Measurements from ENCODE around the gene RND1. TPM values are rescaled to one million over a fixed set of nuclear protein-coding genes. Genes with fewer than 3 reads are reported as not detected.

Gene RND1
- total and polyA plus RNA-seq, 2 donors (not counting 1 experiment from before 2014, with no cell fraction given): 0.08 to 0.17 TPM

- Histone ChIP-seq H3K27ac (ENCODE audit: insufficient read depth, low read length) (no peak overlapping the region), H2AFZ (ENCODE audit: low read length) (no peak overlapping the region), H3K9ac (ENCODE audit: insufficient read depth, low read length) (no peak overlapping the region), H3K4me3 (replicated peaks in 1 of 4; ENCODE audit: control extremely low read depth in 1 of 4, insufficient read depth in 1 of 4, low read depth in 3 of 4, low read length in 4 of 4) (no peak overlapping the region), H3K4me2 (ENCODE audit: extremely low read depth, insufficient read depth, low read length) (no peak overlapping the region), H3K4me1 (ENCODE audit: control insufficient read depth, extremely low read depth, insufficient read depth, low read length) (no peaks in the 10 kb centered on the region), H4K20me1 (ENCODE audit: control insufficient read depth, extremely low read depth, insufficient read depth, low read length) (no peaks in the 10 kb centered on the region), H3K79me2 (ENCODE audit: control insufficient read depth, insufficient read depth, low read length) (no peaks in the 10 kb centered on the region), H3K27me3 (ENCODE audit: control insufficient read depth, insufficient read depth, low read length) (no peaks in the 10 kb centered on the region), H3K36me3 (ENCODE audit: control insufficient read depth, insufficient read depth, low read length) (no peaks in the 10 kb centered on the region), H3K9me3 (ENCODE audit: control insufficient read depth, insufficient read depth, low read depth, low read length) (no peaks in the 10 kb centered on the region)
- no peak for TF ChIP-seq EZH2 (IDR thresholded peaks at IDR 0.05; ENCODE audit: low read length, missing control alignments)
- no peak for TF ChIP-seq CTCF (conservative IDR thresholded peaks at IDR 0.05 in 1 of 2, IDR thresholded peaks at IDR 0.05 in 1 of 2; ENCODE audit: low read depth in 1 of 2, low read length in 2 of 2)
- DNase-seq (ENCODE audit: low read depth in 2 of 2): peak in 1 of 2 donors; percentile 44
Observed at GRCh38 chr12:48873096-48873495, 7.4 kb upstream of the RND1 start.

- no peak for DNase-seq (ENCODE audit: low read depth in 2 of 2)
- Histone ChIP-seq H3K27me3 (ENCODE audit: control insufficient read depth, insufficient read depth, low read length) (peaks cover 12% of the 10 kb centered on the region), H3K36me3 (ENCODE audit: control insufficient read depth, insufficient read depth, low read length) (no peaks in the 10 kb centered on the region), H3K79me2 (ENCODE audit: control insufficient read depth, insufficient read depth, low read length) (no peaks in the 10 kb centered on the region), H2AFZ (ENCODE audit: low read length) (no peak overlapping the region), H4K20me1 (ENCODE audit: control insufficient read depth, extremely low read depth, insufficient read depth, low read length) (no peaks in the 10 kb centered on the region), H3K4me3 (replicated peaks in 1 of 4; ENCODE audit: control extremely low read depth in 1 of 4, insufficient read depth in 1 of 4, low read depth in 3 of 4, low read length in 4 of 4) (no peak overlapping the region), H3K27ac (ENCODE audit: insufficient read depth, low read length) (no peak overlapping the region), H3K4me2 (ENCODE audit: extremely low read depth, insufficient read depth, low read length) (no peak overlapping the region), H3K9me3 (ENCODE audit: control insufficient read depth, insufficient read depth, low read depth, low read length) (no peaks in the 10 kb centered on the region), H3K9ac (ENCODE audit: insufficient read depth, low read length) (no peak overlapping the region), H3K4me1 (ENCODE audit: control insufficient read depth, extremely low read depth, insufficient read depth, low read length) (peaks cover 8% of the 10 kb centered on the region)
- no peak for TF ChIP-seq EZH2 (IDR thresholded peaks at IDR 0.05; ENCODE audit: low read length, missing control alignments)
- no peak for TF ChIP-seq CTCF (conservative IDR thresholded peaks at IDR 0.05 in 1 of 2, IDR thresholded peaks at IDR 0.05 in 1 of 2; ENCODE audit: low read depth in 1 of 2, low read length in 2 of 2)
Observed at GRCh38 chr12:48869191-48869590, 3.5 kb upstream of the RND1 start.

- Histone ChIP-seq H3K4me3 (replicated peaks in 1 of 4; ENCODE audit: control extremely low read depth in 1 of 4, insufficient read depth in 1 of 4, low read depth in 3 of 4, low read length in 4 of 4) (no peak overlapping the region), H4K20me1 (ENCODE audit: control insufficient read depth, extremely low read depth, insufficient read depth, low read length) (no peaks in the 10 kb centered on the region), H3K9ac (ENCODE audit: insufficient read depth, low read length) (no peak overlapping the region), H3K27ac (ENCODE audit: insufficient read depth, low read length) (no peak overlapping the region), H3K4me2 (ENCODE audit: extremely low read depth, insufficient read depth, low read length) (no peak overlapping the region), H3K4me1 (ENCODE audit: control insufficient read depth, extremely low read depth, insufficient read depth, low read length) (peaks cover 8% of the 10 kb centered on the region), H3K27me3 (ENCODE audit: control insufficient read depth, insufficient read depth, low read length) (peaks cover 19% of the 10 kb centered on the region), H3K79me2 (ENCODE audit: control insufficient read depth, insufficient read depth, low read length) (no peaks in the 10 kb centered on the region), H3K9me3 (ENCODE audit: control insufficient read depth, insufficient read depth, low read depth, low read length) (no peaks in the 10 kb centered on the region), H3K36me3 (ENCODE audit: control insufficient read depth, insufficient read depth, low read length) (no peaks in the 10 kb centered on the region), H2AFZ (ENCODE audit: low read length) (no peak overlapping the region)
- no peak for DNase-seq (ENCODE audit: low read depth in 2 of 2)
- TF ChIP-seq EZH2 (IDR thresholded peaks at IDR 0.05; ENCODE audit: low read length, missing control alignments): no peak
- no peak for TF ChIP-seq CTCF (conservative IDR thresholded peaks at IDR 0.05 in 1 of 2, IDR thresholded peaks at IDR 0.05 in 1 of 2; ENCODE audit: low read depth in 1 of 2, low read length in 2 of 2)
Observed at GRCh38 chr12:48868451-48868850, 2.8 kb upstream of the RND1 start.
